ENCODE measurements around the gene APOBR.

- TF ChIP-seq CTCF (conservative IDR thresholded peaks at IDR 0.05 in 1 of 2, IDR thresholded peaks at IDR 0.05 in 1 of 2; ENCODE audit: extremely low read depth in 1 of 2, insufficient read depth in 1 of 2, low read depth in 1 of 2, low read length in 2 of 2) (no peak), EZH2 (IDR thresholded peaks at IDR 0.05; ENCODE audit: borderline replicate concordance, low read length) (no peak)
These were observed 7.1 kb downstream of the APOBR start for GRCh38 chr16:28501258-28502232.
